Astrocyte of the spinal cord (primary cell): Measurements from ENCODE around the gene IFNL1.
"Not testable (repeated sequence)": the region's sequence is repeated elsewhere in the genome, so short reads cannot be mapped to it uniquely, and the experiment has no call there.

Source experiments
- DNase-seq: peaks from one replicate; pipeline ENCODE4 v3.0.0; 2011; ENCODE audit warnings: low read depth, low spot score
- H3K4me3 ChIP-seq: 2 replicates; pipeline ENCODE4 v1.5.1; 2011; ENCODE audit warnings: low read depth, mild to moderate bottlenecking, low read length, moderate library complexity
- CTCF ChIP-seq: IDR thresholded peaks from 2 replicates; pipeline ENCODE4 v1.5.1; 2012; ENCODE audit warnings: low read depth, mild to moderate bottlenecking, low read length, inconsistent platforms
- in situ Hi-C: cut with HindIII; loops from 2 replicates; pipeline ENCODE4 v1.10.0; 2017; ENCODE audit warnings: low sequenced_read_pairs

IFNL1 gene

GRCh38 chr19:39333507-39333906, 37.3 kb downstream of the IFNL1 start:
- DNase-seq, result no peak
- no peak for TF ChIP-seq CTCF
- in situ Hi-C loops, result no loop called here
- H3K4me3 ChIP-seq, result no peak overlapping the region

GRCh38 chr19:39334444-39334976, 38.3 kb downstream of the IFNL1 start:
- no peak for DNase-seq
- TF ChIP-seq CTCF, result no peak
- in situ Hi-C loops, result no loop called here
- no peak overlapping the region for H3K4me3 ChIP-seq

GRCh38 chr19:39335168-39335548, 39.0 kb downstream of the IFNL1 start:
- no peak for TF ChIP-seq CTCF
- in situ Hi-C loops, result no loop called here
- H3K4me3 ChIP-seq, result no peak overlapping the region
- no peak for DNase-seq

- no peak for DNase-seq
- no peak for TF ChIP-seq CTCF
- no peak overlapping the region for H3K4me3 ChIP-seq
- in situ Hi-C loops, result no loop called here
Observed at GRCh38 chr19:39336483-39336882, 40.3 kb downstream of the IFNL1 start.

GRCh38 chr19:39339674-39340073, 43.5 kb downstream of the IFNL1 start:
- in situ Hi-C loops, result no loop called here

GRCh38 chr19:39340156-39340555, 43.9 kb downstream of the IFNL1 start:
- not testable (repeated sequence) for H3K4me3 ChIP-seq

More at GRCh38 chr19:39339674-39340073, 43.5 kb downstream of the IFNL1 start:
- TF ChIP-seq CTCF, result no peak
- no peak for DNase-seq
- H3K4me3 ChIP-seq, result no peak overlapping the region

GRCh38 chr19:39341129-39341718, 45.0 kb downstream of the IFNL1 start:
- H3K4me3 ChIP-seq, result peak overlapping the region; percentile 66
- peak; percentile 31 for TF ChIP-seq CTCF
- in situ Hi-C loops, result no loop called here
- no peak for DNase-seq

More at GRCh38 chr19:39340156-39340555, 43.9 kb downstream of the IFNL1 start:
- in situ Hi-C loops, DNase-seq: not testable (repeated sequence)
